ENCODE data around the gene CGNL1.

CGNL1 gene

DNA sequence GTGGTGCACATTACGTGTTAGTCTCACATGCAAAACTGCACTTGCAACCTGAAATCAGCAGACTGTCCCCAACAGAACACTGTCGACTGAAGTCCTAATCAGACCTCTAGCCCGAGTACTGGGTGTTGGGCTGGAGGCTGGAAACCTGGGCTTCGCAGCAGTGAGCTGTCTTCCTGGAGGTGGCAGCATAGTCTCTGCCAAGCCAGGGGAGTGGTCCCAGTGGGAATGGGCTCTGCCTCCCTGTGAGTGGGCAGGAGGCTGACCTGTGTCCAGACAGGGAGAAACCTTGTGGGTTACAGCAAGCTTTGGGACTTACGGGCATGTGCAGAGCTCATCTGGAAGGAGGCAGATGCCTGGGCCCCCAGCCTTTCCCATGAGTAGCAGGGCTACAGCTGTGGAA lies 177.2 kb downstream of the CGNL1 start:
- FAIRE-seq = no peak
- TF ChIP-seq, protein P1, sequence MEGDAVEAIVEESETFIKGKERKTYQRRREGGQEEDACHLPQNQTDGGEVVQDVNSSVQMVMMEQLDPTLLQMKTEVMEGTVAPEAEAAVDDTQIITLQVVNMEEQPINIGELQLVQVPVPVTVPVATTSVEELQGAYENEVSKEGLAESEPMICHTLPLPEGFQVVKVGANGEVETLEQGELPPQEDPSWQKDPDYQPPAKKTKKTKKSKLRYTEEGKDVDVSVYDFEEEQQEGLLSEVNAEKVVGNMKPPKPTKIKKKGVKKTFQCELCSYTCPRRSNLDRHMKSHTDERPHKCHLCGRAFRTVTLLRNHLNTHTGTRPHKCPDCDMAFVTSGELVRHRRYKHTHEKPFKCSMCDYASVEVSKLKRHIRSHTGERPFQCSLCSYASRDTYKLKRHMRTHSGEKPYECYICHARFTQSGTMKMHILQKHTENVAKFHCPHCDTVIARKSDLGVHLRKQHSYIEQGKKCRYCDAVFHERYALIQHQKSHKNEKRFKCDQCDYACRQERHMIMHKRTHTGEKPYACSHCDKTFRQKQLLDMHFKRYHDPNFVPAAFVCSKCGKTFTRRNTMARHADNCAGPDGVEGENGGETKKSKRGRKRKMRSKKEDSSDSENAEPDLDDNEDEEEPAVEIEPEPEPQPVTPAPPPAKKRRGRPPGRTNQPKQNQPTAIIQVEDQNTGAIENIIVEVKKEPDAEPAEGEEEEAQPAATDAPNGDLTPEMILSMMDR (IDR thresholded peaks at IDR 0.05; ENCODE audit: insufficient read depth, missing control alignments) = no peak
- DNase-seq (ENCODE audit: insufficient read length, low spot score) = no peak

GRCh38 chr15:57554063-57554811 lies 177.9 kb downstream of the CGNL1 start:
- TF ChIP-seq, protein P1 (IDR thresholded peaks at IDR 0.05; ENCODE audit: insufficient read depth, missing control alignments) = no peak
- DNase-seq (ENCODE audit: insufficient read length, low spot score) (no peak), FAIRE-seq (no peak)

DNA sequence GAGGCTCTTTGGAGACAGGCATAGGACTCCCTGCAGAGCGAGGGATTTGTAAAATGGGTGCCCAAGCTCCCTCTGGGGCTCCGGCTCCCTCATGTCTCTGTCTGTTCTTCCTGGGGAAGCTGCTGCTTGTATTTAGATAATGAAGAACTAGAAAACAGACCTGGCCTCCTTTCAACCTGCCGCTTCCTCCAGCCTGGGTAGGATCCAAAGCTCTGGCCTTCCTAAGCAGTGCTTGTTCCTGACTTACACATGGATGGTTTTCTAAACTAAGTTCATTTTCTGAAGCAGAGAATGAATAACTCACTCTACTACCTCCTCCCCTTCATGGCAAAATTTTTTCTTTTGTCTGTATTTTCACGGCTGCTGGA lies 178.5 kb downstream of the CGNL1 start:
- TF ChIP-seq, protein P1 (IDR thresholded peaks at IDR 0.05; ENCODE audit: insufficient read depth, missing control alignments) = no peak
- FAIRE-seq = no peak
- no peak for DNase-seq (ENCODE audit: insufficient read length, low spot score)

DNA sequence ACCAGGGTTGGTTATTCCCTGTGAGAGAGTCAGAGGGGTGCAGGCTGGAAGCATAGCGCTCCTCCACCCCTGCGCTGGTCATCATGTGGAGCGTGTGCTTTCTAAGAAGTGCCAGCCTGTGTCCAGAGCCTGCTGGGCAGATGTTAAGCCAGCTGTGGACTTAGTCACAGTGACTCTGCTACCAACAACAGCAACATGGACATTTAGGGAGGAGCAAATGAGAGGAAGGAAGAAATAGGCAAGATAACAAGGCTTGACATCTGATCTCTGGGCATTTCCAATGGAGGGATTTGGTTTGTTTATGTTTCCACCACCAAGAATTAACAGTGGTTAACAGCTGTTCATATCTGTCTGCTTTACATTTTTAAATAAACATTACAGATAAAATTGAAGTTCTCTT lies 179.0 kb downstream of the CGNL1 start:
- TF ChIP-seq, protein P1 (IDR thresholded peaks at IDR 0.05; ENCODE audit: insufficient read depth, missing control alignments) = no peak
- DNase-seq (ENCODE audit: insufficient read length, low spot score) (no peak), FAIRE-seq (no peak)

DNA sequence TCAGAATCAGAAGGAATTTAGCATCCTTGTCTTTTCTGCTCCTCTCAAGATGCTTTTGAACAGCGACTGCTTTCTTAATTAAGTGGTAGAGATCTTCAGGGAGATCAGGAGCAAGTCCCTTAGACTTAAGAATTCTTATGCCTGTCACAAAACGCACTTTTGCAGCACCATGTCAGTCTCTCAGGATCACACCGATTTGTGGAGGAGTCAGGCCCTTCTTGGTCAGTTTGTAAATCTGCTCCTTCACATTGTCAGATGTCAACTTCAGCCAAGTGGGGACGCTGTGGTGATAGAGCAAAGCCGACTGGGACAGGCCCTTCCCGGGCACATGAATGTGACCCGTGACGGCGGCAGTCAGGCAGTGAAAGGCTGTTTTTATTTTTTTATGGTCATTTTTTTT lies 179.7 kb downstream of the CGNL1 start:
- no peak for FAIRE-seq
- TF ChIP-seq, protein P1 (IDR thresholded peaks at IDR 0.05; ENCODE audit: insufficient read depth, missing control alignments) = no peak

DNA sequence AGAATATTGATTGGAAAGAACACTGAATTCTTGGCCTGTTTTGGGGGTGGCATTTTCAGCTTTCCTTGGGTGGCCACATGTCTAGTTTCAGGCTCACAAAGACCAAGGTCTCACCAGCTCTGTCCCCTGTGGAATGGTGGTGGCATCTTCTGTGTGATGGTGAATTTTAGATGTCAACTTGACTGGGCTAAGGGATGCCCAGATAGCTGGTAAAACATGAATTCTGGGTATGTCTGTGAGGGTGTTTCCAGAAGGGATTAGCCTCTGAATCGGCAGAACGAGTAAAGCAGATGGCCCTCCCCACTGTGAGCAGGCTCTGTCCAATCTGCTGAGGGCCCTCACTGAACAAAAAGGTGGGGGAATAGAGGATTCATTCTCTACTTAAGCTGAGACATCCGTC lies 181.0 kb downstream of the CGNL1 start:
- FAIRE-seq (no peak), DNase-seq (ENCODE audit: insufficient read length, low spot score) (no peak)
- TF ChIP-seq, protein P1 (IDR thresholded peaks at IDR 0.05; ENCODE audit: insufficient read depth, missing control alignments) = no peak

More for the DNA sequence above, 179.7 kb downstream of the CGNL1 start:
- no peak for DNase-seq (ENCODE audit: insufficient read length, low spot score)

DNA sequence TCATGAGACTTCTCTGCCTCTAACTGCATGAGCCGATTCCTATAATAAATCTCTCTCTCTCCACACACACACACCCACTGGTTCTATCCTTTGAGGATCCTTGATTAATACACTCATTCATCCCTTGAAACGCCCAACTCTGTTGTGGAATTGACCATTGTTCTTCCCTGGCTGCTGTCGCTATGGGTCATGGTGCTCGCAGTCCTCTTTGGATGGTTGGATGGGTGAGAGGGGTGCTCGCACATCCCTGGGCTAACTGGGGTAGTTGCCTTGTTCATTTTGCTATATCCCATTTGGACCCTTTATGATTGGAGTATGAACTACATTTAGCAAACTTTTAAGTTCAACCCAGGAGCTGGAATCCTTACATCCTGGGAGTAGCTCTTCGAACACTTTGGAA lies 181.5 kb downstream of the CGNL1 start:
- no peak for FAIRE-seq
- no peak for DNase-seq (ENCODE audit: insufficient read length, low spot score)
- TF ChIP-seq, protein P1 (IDR thresholded peaks at IDR 0.05; ENCODE audit: insufficient read depth, missing control alignments) = no peak
